HG02973 (cell line): ENCODE measurements around the gene POLD2.

Experiments
- ATAC-seq: cut with Tn5 transposase; IDR thresholded peaks from one replicate; pipeline ENCODE4 v1.9.1; 2021; ENCODE audit warnings: moderate library complexity; ENCODE audit not compliant: unreplicated experiment

POLD2 gene

DNA sequence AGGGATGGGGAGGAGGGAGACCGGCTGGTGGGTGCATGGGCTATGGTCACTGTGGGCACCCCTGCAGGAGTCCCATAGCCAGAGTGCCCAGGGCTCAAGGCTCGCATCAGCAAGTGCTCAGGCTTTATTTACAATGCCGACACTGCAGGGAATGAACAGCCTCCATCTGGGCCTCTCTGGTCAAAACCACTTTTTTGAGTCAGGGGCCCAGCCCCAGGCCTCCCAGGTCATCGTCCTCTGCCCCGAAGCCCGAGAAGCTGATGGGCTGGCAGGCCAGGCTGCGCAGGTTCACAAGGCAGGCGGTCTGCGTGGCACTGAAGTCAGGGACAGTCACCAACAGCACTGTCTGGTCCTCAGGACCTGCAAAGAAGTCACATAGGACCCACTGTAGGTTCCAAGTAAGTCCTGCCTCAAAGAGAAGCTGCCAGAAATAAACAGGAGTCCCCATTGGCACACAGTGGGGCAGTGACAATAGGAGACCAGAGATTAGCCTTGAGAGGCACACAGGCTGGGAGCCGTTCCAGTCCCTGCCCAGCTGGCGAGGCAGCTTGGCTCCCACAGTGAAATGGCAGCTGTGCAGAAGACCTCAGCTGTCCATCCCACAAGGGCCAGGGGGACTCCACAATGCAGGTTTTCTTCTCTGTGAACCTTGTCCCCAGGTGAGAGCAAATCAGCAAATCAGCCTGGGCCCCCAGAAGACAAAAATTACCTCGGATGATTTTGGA, 8.6 kb downstream of the POLD2 start:
- ATAC-seq = no peak

DNA sequence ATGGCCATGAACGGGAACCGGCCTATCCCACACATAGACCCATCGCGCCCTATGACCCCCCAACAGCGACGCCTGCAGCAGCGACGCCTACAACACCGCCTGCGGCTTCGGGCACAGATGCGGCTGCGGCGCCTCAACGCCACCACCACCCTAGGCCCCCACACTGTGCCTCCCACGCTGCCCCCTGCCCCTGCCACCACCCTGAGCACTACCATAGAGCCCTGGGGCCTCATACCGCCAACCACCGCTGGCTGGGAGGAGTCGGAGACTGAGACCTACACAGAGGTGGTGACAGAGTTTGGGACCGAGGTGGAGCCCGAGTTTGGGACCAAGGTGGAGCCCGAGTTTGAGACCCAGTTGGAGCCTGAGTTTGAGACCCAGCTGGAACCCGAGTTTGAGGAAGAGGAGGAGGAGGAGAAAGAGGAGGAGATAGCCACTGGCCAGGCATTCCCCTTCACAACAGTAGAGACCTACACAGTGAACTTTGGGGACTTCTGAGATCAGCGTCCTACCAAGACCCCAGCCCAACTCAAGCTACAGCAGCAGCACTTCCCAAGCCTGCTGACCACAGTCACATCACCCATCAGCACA, 9.5 kb downstream of the POLD2 start:
- no peak for ATAC-seq

DNA sequence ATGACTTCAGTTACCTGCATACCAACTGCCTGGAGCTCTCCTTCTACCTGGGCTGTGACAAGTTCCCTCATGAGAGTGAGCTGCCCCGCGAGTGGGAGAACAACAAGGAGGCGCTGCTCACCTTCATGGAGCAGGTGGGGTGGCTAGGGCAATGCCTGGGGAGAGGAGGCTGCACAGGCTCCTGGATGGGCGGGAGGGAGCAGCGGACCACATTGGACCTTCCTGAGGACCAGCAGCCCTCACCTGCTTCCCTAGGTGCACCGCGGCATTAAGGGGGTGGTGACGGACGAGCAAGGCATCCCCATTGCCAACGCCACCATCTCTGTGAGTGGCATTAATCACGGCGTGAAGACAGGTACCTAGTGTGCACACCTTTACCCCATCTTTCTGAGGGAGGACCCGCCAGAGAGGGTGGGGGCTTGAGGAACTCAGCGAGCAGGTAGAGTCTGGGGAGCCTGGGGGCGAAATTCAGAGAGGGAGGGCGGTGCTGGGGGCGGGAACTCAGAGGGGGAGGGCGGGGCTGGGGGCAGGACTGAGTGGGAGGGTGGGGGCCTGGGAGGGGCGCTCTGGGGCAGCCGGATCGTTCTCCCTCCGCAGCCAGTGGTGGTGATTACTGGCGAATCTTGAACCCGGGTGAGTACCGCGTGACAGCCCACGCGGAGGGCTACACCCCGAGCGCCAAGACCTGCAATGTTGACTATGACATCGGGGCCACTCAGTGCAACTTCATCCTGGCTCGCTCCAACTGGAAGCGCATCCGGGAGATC, 10.2 kb downstream of the POLD2 start:
- no peak for ATAC-seq

- ATAC-seq = no peak
These were observed 10.9 kb downstream of the POLD2 start for GRCh38 chr7:44112231-44112996.

GRCh38 chr7:44111761-44112160, 11.6 kb downstream of the POLD2 start:
- no peak for ATAC-seq

GRCh38 chr7:44110719-44111635, 12.4 kb downstream of the POLD2 start:
- ATAC-seq = no peak

- no peak for ATAC-seq
These were observed 13.4 kb downstream of the POLD2 start for GRCh38 chr7:44109991-44110390.

GRCh38 chr7:44108768-44109750, 14.3 kb downstream of the POLD2 start:
- ATAC-seq = no peak

GRCh38 chr7:44107961-44108767, 15.2 kb downstream of the POLD2 start:
- no peak for ATAC-seq

DNA sequence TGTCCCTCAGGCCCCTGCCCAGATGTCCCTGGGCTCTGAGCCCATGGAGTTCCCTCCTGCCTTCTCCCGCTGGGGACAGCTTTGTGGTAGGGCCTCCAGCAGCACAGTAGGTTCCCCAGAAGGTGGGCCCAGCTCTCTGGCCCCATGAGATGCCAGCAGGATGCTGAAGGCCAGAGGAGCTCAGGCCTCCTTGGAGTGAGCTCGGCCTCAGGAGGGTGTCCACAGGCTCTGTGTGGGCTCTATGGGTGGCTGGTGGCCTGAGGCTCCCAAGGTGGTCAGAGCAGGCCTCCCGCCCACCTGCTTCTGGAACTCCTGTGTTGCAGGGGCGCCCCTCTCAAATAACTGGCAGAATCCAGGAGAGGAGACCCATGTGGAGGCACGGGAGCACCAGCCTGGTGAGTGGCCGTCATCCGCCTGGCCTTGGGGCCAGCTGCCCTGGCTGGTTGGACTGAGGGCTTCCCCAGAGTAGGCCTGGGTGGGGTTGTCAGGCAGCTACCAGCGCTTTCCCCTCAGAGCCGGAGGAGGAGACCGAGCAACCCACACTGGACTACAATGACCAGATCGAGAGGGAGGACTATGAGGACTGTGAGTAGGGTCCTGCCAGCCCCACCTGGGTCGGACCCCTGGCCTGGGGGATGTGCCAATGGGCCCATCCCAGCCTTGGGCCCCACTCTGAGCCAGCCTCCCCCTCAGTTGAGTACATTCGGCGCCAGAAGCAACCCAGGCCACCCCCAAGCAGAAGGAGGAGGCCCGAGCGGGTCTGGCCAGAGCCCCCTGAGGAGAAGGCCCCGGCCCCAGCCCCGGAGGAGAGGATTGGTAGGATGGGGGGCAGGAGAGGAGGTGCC, 16.0 kb downstream of the POLD2 start:
- no peak for ATAC-seq

DNA sequence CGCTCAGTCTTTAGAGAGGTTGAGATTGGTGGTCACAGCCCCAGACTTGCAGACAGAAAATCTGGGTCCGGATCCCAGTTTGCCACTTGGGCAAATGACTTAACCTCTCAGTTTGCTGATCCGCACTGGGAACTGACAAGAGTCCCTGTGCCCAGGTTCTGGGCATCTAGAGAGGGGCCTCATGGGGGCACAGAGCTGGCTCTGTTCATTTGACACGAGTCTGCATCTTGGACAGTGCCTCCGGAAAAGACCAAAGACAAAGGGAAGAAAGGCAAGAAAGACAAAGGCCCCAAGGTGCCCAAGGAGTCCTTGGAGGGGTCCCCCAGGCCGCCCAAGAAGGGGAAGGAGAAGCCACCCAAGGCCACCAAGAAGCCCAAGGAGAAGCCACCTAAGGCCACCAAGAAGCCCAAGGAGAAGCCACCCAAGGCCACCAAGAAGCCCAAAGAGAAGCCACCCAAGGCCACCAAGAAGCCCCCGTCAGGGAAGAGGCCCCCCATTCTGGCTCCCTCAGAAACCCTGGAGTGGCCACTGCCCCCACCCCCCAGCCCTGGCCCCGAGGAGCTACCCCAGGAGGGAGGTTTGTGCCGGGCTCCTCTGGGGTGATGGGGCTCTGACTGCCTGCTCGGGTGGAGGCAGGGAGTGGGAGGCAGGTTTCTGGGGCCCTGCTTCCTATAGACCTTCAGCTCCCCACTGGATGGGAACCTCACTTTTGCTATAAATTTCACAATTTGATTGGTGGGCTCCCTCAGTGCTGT, 16.9 kb downstream of the POLD2 start:
- no peak for ATAC-seq

GRCh38 chr7:44105832-44106231, 17.5 kb downstream of the POLD2 start:
- ATAC-seq = no peak

GRCh38 chr7:44104860-44105771, 18.2 kb downstream of the POLD2 start:
- ATAC-seq = no peak

DNA sequence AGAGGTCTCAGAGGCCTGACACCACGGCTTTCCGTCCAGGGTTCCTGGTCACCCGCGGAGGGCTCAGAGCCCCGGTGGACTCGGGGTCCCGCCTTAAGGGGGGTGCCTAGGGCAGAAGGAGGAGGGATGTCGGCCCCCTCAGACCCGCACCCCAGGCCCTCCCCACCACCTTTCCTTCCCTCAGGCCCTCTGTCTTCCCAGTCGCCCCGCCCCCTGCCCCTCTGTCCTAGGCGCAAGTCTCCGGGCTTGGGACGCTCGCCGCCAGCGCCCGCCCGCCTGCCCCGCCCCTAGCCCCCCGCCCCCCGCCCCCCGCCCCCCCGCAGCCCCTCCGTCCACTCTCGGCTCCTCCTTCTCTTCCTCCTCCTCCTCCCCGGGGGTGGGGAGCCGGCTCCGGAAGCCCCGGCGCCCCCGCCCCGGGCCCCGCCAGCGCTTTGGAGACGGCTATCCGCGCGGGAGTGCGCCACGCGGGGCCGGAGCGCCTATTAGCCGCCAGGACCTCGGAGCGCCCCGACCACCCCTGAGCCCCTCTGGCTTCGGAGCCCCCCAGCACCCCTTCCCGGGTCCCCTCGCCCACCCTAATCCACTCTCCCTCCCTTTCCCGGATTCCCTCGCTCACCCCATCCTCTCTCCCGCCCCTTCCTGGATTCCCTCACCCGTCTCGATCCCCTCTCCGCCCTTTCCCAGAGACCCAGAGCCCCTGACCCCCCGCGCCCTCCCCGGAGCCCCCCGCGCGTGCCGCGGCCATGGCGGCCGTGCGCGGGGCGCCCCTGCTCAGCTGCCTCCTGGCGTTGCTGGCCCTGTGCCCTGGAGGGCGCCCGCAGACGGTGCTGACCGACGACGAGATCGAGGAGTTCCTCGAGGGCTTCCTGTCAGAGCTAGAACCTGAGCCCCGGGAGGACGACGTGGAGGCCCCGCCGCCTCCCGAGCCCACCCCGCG, 19.2 kb downstream of the POLD2 start, which contains the start of gene AEBP1:
TSS of gene AEBP1 (plus strand) at position 423 of the 937 bp plus-strand sequence. CDS start at position 744, 321 bp downstream.
- no peak for ATAC-seq
